Smooth muscle cell (in vitro differentiated cells): Measurements from ENCODE around the gene KRT1. TPM values are rescaled to one million over a fixed set of nuclear protein-coding genes. Genes with fewer than 3 reads are reported as not detected.

Experiments
- DNase-seq: peaks from one replicate; lab custom pipeline; 2025; ENCODE audit not compliant: unreplicated experiment; lab: John Stamatoyannopoulos, UW
- H2AFZ ChIP-seq: fragments of 200-600 bp; sonication (generic); 2 replicates; pipeline ENCODE4 v1.6.0; 2016; ENCODE audit warnings: antibody characterized with exemption, low read depth, mild to moderate bottlenecking
- H3F3A ChIP-seq: fragments of 200-600 bp; sonication (generic); 2 replicates; pipeline ENCODE4 v1.6.0; 2017; ENCODE audit warnings: antibody characterized with exemption, low read depth
- H3K27ac ChIP-seq: fragments of 200-600 bp; sonication (generic); 2 replicates; pipeline ENCODE4 v1.5.1; 2016; ENCODE audit warnings: low read depth, mild to moderate bottlenecking
- H3K27me3 ChIP-seq: fragments of 200-600 bp; sonication (generic); 2 replicates; pipeline ENCODE4 v1.6.1; 2016; ENCODE audit warnings: low read depth, mild to moderate bottlenecking
- H3K36me3 ChIP-seq: fragments of 200-600 bp; sonication (generic); 2 replicates; pipeline ENCODE4 v1.5.1; 2016; ENCODE audit warnings: low read depth
- H3K4me1 ChIP-seq: fragments of 200-600 bp; sonication (generic); 2 replicates; pipeline ENCODE4 v1.5.1; 2016; ENCODE audit warnings: low read depth
- H3K4me2 ChIP-seq: fragments of 200-600 bp; sonication (generic); 2 replicates; pipeline ENCODE4 v1.6.0; 2016; ENCODE audit warnings: mild to moderate bottlenecking
- H3K4me3 ChIP-seq: fragments of 200-600 bp; sonication (generic); 2 replicates; pipeline ENCODE4 v1.5.1; 2016; ENCODE audit warnings: mild to moderate bottlenecking
- H3K79me2 ChIP-seq: fragments of 200-600 bp; sonication (generic); 2 replicates; pipeline ENCODE4 v1.6.0; 2016; ENCODE audit warnings: low read depth, mild to moderate bottlenecking
- H3K9ac ChIP-seq: fragments of 200-600 bp; sonication (generic); 2 replicates; pipeline ENCODE4 v1.6.0; 2016; ENCODE audit warnings: low read depth
- H3K9me3 ChIP-seq: fragments of 200-600 bp; sonication (generic); replicated peaks from 2 replicates; pipeline ENCODE4 v1.5.1; 2016; ENCODE audit warnings: low read depth
- H4K20me1 ChIP-seq: fragments of 200-600 bp; sonication (generic); 2 replicates; pipeline ENCODE4 v1.6.0; 2016; ENCODE audit warnings: low read depth
- CTCF ChIP-seq: fragments of 200-600 bp; sonication (generic); IDR thresholded peaks from 2 replicates; pipeline ENCODE4 v1.5.1; 2017; ENCODE audit warnings: borderline replicate concordance, mild to moderate bottlenecking, antibody characterized with exemption; ENCODE audit not compliant: insufficient read depth, poor library complexity, severe bottlenecking
- WGBS: methylation state at CpG from one replicate; pipeline ENCODE4 v1.1.7; 2016; ENCODE audit warnings: low lambda C conversion rate; 5-methylcytosine and 5-hydroxymethylcytosine counted together
- polyA plus RNA-seq: library from polyadenylated mRNA; unstranded; fragments of >200 nt; fragmentation: Nextera tagmentation; extraction: Ambion mirVana; gene quantifications from 2 replicates; pipeline ENCODE4 v1.2.1, GENCODE V29; 2016
- total RNA-seq: library from RNA; depleted of rRNA; stranded (reverse); fragments of >200 nt; gene quantifications from 2 replicates; pipeline ENCODE4 v1.2.3, GENCODE V29; 2014

KRT1 gene
- total and polyA plus RNA-seq, 2 experiments from 2014 or later: 5.6 to 13.5 TPM

GRCh38 chr12:52697058-52697582 lies 16.9 kb upstream of the KRT1 start:
- no peak overlapping the region for H3K4me2 ChIP-seq
- no peaks in the 10 kb centered on the region for H4K20me1 ChIP-seq
- H3K9ac ChIP-seq: no peak overlapping the region
- H2AFZ ChIP-seq: no peak overlapping the region
- peaks cover 61% of the 10 kb centered on the region for H3K27me3 ChIP-seq
- no peaks in the 10 kb centered on the region for H3K79me2 ChIP-seq
- H3K9me3 ChIP-seq: no peaks in the 10 kb centered on the region
- no peak overlapping the region for H3K4me3 ChIP-seq
- H3K27ac ChIP-seq: no peak overlapping the region
- no peaks in the 10 kb centered on the region for H3K4me1 ChIP-seq
- no peak for DNase-seq
- no peaks in the 10 kb centered on the region for H3K36me3 ChIP-seq
- no peak for TF ChIP-seq CTCF
- 82% methylated on average over 2 of the region's 2 CpGs for WGBS
- no peaks in the 10 kb centered on the region for H3F3A ChIP-seq

GRCh38 chr12:52696588-52696987 lies 16.4 kb upstream of the KRT1 start:
- no peaks in the 10 kb centered on the region for H3K79me2 ChIP-seq
- no peak for TF ChIP-seq CTCF
- 77% methylated on average over 3 of the region's 3 CpGs for WGBS
- H3K4me1 ChIP-seq: no peaks in the 10 kb centered on the region
- no peaks in the 10 kb centered on the region for H3K9me3 ChIP-seq
- H3K27me3 ChIP-seq: peaks cover 64% of the 10 kb centered on the region
- no peak overlapping the region for H3K4me3 ChIP-seq
- no peak overlapping the region for H2AFZ ChIP-seq
- H3K4me2 ChIP-seq: no peak overlapping the region
- no peaks in the 10 kb centered on the region for H3F3A ChIP-seq
- H3K36me3 ChIP-seq: no peaks in the 10 kb centered on the region
- H3K27ac ChIP-seq: no peak overlapping the region
- no peak overlapping the region for H3K9ac ChIP-seq
- no peaks in the 10 kb centered on the region for H4K20me1 ChIP-seq
- no peak for DNase-seq

GRCh38 chr12:52695039-52695438 lies 14.8 kb upstream of the KRT1 start:
- no peaks in the 10 kb centered on the region for H4K20me1 ChIP-seq
- H3K4me1 ChIP-seq: no peaks in the 10 kb centered on the region
- no peaks in the 10 kb centered on the region for H3F3A ChIP-seq
- H3K27ac ChIP-seq: no peak overlapping the region
- H3K79me2 ChIP-seq: no peaks in the 10 kb centered on the region
- H3K27me3 ChIP-seq: peaks cover 80% of the 10 kb centered on the region
- no peak overlapping the region for H3K9ac ChIP-seq
- no peaks in the 10 kb centered on the region for H3K36me3 ChIP-seq
- H2AFZ ChIP-seq: no peak overlapping the region
- no peak overlapping the region for H3K4me2 ChIP-seq
- no peak overlapping the region for H3K4me3 ChIP-seq
- TF ChIP-seq CTCF: no peak
- H3K9me3 ChIP-seq: no peaks in the 10 kb centered on the region
- no peak for DNase-seq
- 83% methylated on average over 3 of the region's 3 CpGs for WGBS

GRCh38 chr12:52694151-52694550 lies 13.9 kb upstream of the KRT1 start:
- Histone ChIP-seq H4K20me1 (no peaks in the 10 kb centered on the region), H3F3A (no peaks in the 10 kb centered on the region), H3K4me2 (no peak overlapping the region), H3K4me1 (no peaks in the 10 kb centered on the region), H2AFZ (no peak overlapping the region), H3K9me3 (no peaks in the 10 kb centered on the region), H3K27ac (no peak overlapping the region), H3K27me3 (peaks cover 85% of the 10 kb centered on the region), H3K9ac (no peak overlapping the region), H3K36me3 (no peaks in the 10 kb centered on the region), H3K4me3 (no peak overlapping the region), H3K79me2 (no peaks in the 10 kb centered on the region)
- TF ChIP-seq CTCF: no peak
- no peak for DNase-seq
- 85% methylated on average over 6 of the region's 6 CpGs for WGBS
